ENCODE data around the gene UBR3.

DNA sequence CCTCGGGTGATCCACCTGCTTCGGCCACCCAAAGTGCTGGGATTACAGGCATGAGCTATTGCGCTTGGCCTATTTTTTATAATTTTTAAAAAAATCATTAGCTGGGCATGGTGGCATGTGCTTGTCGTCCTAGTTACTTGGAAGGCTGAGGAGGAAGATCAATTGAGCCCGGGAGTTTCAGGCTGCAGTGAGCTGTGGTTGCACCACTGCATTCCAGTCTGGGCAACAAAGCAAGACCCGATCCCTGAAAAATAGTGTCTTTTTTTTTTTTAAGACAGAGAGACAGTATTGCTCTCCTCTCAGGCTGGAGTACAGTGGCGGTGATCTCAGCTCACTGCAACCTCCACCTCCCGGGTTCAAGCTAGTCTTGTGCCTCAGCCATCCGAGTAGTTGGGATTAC lies 23.8 kb upstream of the UBR3 start:
- TF ChIP-seq, protein P1, sequence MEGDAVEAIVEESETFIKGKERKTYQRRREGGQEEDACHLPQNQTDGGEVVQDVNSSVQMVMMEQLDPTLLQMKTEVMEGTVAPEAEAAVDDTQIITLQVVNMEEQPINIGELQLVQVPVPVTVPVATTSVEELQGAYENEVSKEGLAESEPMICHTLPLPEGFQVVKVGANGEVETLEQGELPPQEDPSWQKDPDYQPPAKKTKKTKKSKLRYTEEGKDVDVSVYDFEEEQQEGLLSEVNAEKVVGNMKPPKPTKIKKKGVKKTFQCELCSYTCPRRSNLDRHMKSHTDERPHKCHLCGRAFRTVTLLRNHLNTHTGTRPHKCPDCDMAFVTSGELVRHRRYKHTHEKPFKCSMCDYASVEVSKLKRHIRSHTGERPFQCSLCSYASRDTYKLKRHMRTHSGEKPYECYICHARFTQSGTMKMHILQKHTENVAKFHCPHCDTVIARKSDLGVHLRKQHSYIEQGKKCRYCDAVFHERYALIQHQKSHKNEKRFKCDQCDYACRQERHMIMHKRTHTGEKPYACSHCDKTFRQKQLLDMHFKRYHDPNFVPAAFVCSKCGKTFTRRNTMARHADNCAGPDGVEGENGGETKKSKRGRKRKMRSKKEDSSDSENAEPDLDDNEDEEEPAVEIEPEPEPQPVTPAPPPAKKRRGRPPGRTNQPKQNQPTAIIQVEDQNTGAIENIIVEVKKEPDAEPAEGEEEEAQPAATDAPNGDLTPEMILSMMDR (conservative IDR thresholded peaks at IDR 0.05; ENCODE audit: low read length) = no peak
- TF ChIP-seq EZH2phosphoT487 (IDR thresholded peaks at IDR 0.05; ENCODE audit: borderline replicate concordance) = no peak

All from Loucy (cell line).